ENCODE data around the gene FAM181A.

FAM181A gene

GRCh38 chr14:93964281-93964680 lies 37.1 kb downstream of the FAM181A start:
- DNase-seq: no peak

- no peak for DNase-seq
Measured at GRCh38 chr14:93964820-93965286, 37.7 kb downstream of the FAM181A start.

- no peak for DNase-seq
Measured at GRCh38 chr14:93965287-93965821, 38.2 kb downstream of the FAM181A start.

- DNase-seq: no peak
Measured at GRCh38 chr14:93965946-93966474, 38.9 kb downstream of the FAM181A start.

- DNase-seq: no peak
Measured at GRCh38 chr14:93967637-93968250, 40.6 kb downstream of the FAM181A start.

GRCh38 chr14:93969082-93969828 lies 42.1 kb downstream of the FAM181A start:
- DNase-seq: no peak

GRCh38 chr14:93970585-93970964 lies 43.4 kb downstream of the FAM181A start:
- DNase-seq: peak; percentile 76

- DNase-seq: peak; percentile 78
Measured at GRCh38 chr14:93970965-93971634, 44.0 kb downstream of the FAM181A start.

- no peak for DNase-seq
Measured at GRCh38 chr14:93971635-93972027, 44.5 kb downstream of the FAM181A start.

- peak; percentile 46 for DNase-seq
Measured at GRCh38 chr14:93972618-93973205, 45.6 kb downstream of the FAM181A start.

GRCh38 chr14:93973607-93974006 lies 46.5 kb downstream of the FAM181A start:
- no peak for DNase-seq

GRCh38 chr14:93974299-93974698 lies 47.2 kb downstream of the FAM181A start:
- no peak for DNase-seq

- no peak for DNase-seq
Measured at GRCh38 chr14:93974833-93975232, 47.7 kb downstream of the FAM181A start.

GRCh38 chr14:93975791-93976476 lies 48.8 kb downstream of the FAM181A start:
- DNase-seq: peak; percentile 60

GRCh38 chr14:93976477-93977057 lies 49.4 kb downstream of the FAM181A start, which contains the start of gene ASB2:
ASB2 (minus strand) TSS chr14:93976570; CDS start chr14:93964539, 12,031 bp downstream.
- peak; percentile 55 for DNase-seq

- no peak for DNase-seq
Measured at GRCh38 chr14:93977171-93977570, 50.0 kb downstream of the FAM181A start.

GRCh38 chr14:93977790-93978581 lies 50.8 kb downstream of the FAM181A start:
- peak; percentile 84 for DNase-seq

GRCh38 chr14:93978735-93979134 lies 51.6 kb downstream of the FAM181A start:
- DNase-seq: no peak
